Stimulated activated CD4-positive, alpha-beta T cell treated with anti-CD3 and anti-CD28 coated beads, TNF-alpha, amount 100 ng/mL, for 24 hours (primary cell): ENCODE results near the gene AGAP6.
"Not testable (repeated sequence)": the region's sequence is repeated elsewhere in the genome, so short reads cannot be mapped to it uniquely, and the experiment has no call there.

Experiments used
- DNase-seq, 3 experiments: peaks; one replicate each; pipeline ENCODE4 v3.0.0-alpha.2; 2020; ENCODE audit warnings: low read depth in 3 of 3

AGAP6 gene

DNA sequence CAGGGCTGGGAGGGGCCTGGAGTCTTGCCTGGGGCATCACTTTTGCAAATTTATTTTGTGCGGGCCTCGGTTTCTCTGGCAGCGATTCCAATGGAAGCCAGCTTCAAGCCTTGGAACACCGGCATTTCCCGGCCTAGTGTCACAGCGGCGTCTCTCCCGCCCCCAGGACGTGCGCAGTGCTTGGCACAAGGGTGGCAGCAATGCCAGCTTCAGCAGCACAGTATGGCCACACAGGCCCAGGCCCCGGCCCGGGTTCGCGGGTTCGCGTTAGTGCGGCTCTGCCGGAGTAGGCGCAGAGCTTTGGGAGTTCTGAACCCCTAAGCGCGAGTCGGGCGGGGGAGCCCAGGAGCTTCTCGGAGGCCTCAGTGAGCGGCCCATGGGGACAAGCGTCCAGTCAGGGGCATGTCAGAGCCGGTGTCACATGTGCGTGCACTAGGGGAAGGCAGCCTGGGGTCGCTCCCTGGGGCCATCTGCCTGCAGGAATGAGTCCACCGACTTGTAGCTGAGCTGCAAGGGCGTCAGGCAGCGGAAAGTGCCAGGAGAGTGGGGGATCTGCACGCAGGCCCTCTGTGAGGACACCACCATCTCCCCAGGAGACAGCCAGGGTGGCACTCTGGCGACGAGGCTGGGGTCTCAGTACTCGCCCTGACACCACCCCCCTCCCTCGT lies 36.6 kb downstream of the AGAP6 start:
- DNase-seq: not testable (repeated sequence)

DNA sequence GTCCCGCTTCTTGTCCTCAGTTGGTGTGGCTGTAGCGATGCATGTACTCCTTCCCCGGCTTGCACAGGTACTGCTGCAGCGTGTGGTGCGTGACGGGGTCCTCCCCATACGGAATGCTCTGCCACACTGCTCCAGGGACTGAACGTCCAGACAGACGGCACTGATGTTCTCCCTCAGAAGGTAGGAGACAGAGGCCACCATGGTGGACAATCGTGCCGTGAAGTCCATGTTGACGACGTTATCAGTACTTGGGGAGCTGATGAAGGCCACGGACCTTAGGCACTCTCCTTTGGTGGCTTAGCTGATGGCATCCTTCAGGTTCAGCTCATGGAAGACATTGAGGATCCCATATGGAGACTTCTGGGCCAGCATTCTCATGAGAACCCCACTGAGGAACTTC lies 37.4 kb downstream of the AGAP6 start:
- no peak for DNase-seq

DNA sequence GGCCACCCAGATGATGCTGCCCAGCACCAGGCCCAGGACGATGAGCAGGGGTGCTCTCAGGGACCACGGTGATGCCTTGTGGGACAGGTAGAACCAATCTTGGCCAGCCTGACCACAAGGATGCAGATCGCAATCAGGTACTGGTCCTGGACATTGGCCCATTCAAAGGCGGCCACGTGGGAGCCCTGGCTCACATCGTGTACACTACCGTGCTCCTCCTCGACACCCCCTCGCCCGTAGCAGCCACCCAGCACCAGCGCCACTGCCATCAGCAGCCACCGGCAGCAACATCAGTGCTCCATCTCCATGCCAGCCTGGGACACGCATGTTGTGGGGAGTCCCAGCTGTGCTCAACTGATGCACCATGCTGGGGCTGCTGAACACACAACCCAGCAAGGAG lies 39.0 kb downstream of the AGAP6 start:
- DNase-seq: no peak

DNA sequence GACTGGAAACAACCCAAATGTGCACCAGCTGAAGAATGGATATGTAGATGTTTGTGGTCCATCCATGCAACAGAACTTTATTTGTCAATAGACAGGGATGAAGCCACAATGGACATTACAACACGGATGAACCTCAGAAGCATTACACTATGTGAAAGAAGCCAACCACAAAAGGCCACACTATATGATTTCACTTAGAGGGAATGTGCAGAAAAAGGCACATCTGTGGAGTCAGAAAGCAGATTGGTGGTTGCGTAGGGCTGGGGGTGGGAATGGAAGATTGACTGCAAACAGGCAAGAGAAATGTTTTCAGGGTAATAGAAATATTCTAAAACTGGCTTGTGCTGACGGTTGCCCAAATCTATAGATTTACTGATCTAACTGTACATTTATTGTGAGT lies 45.3 kb downstream of the AGAP6 start:
- no peak for DNase-seq

- DNase-seq: not testable (repeated sequence)
Measured at GRCh38 chr10:50035337-50035736, 47.1 kb downstream of the AGAP6 start.

DNA sequence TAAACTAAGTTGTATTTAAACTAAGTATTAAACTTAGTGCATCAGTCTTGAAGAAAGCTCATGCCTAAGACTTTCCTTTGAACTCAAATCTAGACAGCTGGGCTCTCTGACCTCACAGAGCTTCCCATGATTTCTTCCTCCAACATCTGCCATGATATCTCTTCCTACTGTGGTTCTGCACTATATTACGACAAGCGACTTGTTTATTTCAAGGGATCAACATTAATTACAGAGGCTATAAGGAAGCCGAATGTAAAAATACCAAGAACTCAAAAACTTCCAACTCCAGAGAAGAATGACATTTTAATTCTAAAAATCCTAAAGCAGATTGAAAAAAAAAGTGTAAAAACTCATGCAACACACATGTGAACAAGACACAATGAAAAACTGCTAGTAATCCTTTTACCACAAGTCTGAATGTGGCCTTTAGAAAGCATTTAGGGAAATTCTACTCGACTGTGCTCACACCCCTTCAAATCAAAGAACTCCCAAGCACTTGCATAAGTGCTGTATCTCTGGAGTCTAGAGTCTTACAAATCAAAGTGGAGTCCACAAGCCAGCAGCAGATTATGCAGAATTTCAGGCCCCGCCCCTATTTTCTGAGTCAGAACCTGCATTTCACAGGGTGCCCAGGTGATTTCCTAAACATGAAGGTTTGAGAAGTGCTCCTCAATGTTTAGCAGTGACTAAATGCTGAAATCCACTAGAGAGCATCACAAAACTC lies 56.9 kb downstream of the AGAP6 start:
- no peak for DNase-seq

DNA sequence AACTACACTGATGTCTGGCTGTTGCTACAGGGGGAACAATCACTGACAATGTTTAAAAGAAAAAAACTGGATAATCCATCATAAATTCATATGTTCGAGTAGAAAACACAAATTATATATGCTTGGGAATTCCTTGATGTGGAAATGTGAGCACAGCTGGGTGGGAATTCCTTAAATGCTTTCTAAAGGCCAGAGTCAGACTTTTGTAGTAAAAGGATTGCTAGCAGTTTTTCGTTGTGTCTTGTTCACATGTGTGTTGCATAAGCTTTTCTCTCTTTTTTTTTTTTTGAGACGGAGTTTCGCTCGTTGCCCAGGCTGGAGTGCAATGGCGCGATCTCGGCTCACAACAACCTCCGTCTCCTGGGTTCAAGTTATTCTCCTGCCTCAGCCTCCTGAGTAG lies 58.3 kb downstream of the AGAP6 start:
- DNase-seq: not testable (repeated sequence)

- not testable (repeated sequence) for DNase-seq
Measured at GRCh38 chr10:50047594-50047993, 59.4 kb downstream of the AGAP6 start.

GRCh38 chr10:50051995-50052660 lies 63.9 kb downstream of the AGAP6 start:
- DNase-seq: not testable (repeated sequence)

GRCh38 chr10:50052778-50053376 lies 64.7 kb downstream of the AGAP6 start:
- not testable (repeated sequence) for DNase-seq

GRCh38 chr10:50055494-50056292 lies 67.5 kb downstream of the AGAP6 start:
- DNase-seq: not testable (repeated sequence)

GRCh38 chr10:50056654-50057053 lies 68.4 kb downstream of the AGAP6 start:
- DNase-seq: not testable (repeated sequence)

GRCh38 chr10:50058727-50059126 lies 70.5 kb downstream of the AGAP6 start:
- DNase-seq: not testable (repeated sequence)

DNA sequence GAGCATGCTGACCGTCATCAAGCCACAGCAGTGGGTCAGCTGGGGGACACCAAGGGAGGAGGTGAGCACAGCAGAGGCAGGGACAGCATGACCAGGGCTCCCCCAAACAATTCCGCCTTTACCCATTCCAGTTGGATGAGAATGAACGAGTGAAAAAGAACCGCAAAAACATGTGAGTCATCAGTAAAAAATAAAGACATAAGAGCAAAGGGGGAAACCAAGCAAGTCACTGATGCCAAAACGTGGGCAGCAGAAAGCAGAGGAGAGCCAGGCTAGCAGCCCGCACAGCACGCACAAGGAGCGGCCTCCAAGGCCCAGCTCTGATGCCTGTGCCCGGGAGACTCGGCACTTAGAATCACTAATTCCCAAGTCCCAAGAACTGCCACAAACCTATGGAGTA lies 71.7 kb downstream of the AGAP6 start:
- not testable (repeated sequence) for DNase-seq
